ENCODE measurements around the gene SAMD1. TPM values are rescaled to one million over a fixed set of nuclear protein-coding genes. Genes with fewer than 3 reads are reported as not detected.

SAMD1 gene
- total and polyA plus RNA-seq, 2 of the 13 experiments (the other 11 are each of a cell fraction or from before 2014, with no cell fraction given) = 17.5 to 45.0 TPM

- TF ChIP-seq ZBTB40 (IDR thresholded peaks at IDR 0.05) = peak; percentile 77
- TF ChIP-seq ZBTB40 (CRISPR knock-in tag; IDR thresholded peaks at IDR 0.05) = peak; percentile 77
- TF ChIP-seq PRPF4 (IDR thresholded peaks at IDR 0.05; ENCODE audit: low read depth, low read length, poor library complexity, severe bottlenecking) = no peak
- peak; percentile 56; the same call in 1 of the 2 replicates for TF ChIP-seq HDAC2 (CRISPR knock-in tag; IDR thresholded peaks at IDR 0.05)
- no peak for TF ChIP-seq NCOA1 (CRISPR knock-in tag; IDR thresholded peaks at IDR 0.05)
- TF ChIP-seq POGZ (CRISPR knock-in tag; IDR thresholded peaks at IDR 0.05) = no peak
- TF ChIP-seq ZNF737 (CRISPR knock-in tag; IDR thresholded peaks at IDR 0.05; ENCODE audit: borderline replicate concordance) = no peak
- TF ChIP-seq MXD3 (CRISPR knock-in tag; IDR thresholded peaks at IDR 0.05) = peak; percentile 80
- no peak for TF ChIP-seq SAFB2 (CRISPR knock-in tag; IDR thresholded peaks at IDR 0.05; ENCODE audit: borderline replicate concordance, low read depth)
- TF ChIP-seq POGK (CRISPR knock-in tag; conservative IDR thresholded peaks at IDR 0.05) = peak; percentile 76; the same call in 1 of the 2 replicates
- TF ChIP-seq ZNF691 (CRISPR knock-in tag; IDR thresholded peaks at IDR 0.05; ENCODE audit: borderline replicate concordance, low read depth) = 0 out of 2 replicates have a peak, but pooled peaks have one; percentile 18
- peak; percentile 18; the same call in 1 of the 2 replicates for TF ChIP-seq ELF3 (CRISPR knock-in tag; IDR thresholded peaks at IDR 0.05)
- TF ChIP-seq YY1 (IDR thresholded peaks at IDR 0.05; ENCODE audit: insufficient read depth, insufficient replicate concordance, low read depth, low read length) = no peak
- TF ChIP-seq SMAD3 (CRISPR knock-in tag; IDR thresholded peaks at IDR 0.05) = peak; percentile 79
- TF ChIP-seq FOXP1 (IDR thresholded peaks at IDR 0.05) = no peak
- peak; percentile 46 for TF ChIP-seq FOXP1 (CRISPR knock-in tag; IDR thresholded peaks at IDR 0.05)
- TF ChIP-seq ZNF879 (CRISPR knock-in tag; IDR thresholded peaks at IDR 0.05) = no peak
Observed at GRCh38 chr19:14080887-14081796, 9.4 kb downstream of the SAMD1 start (continued).
